GM19238 (cell line): ENCODE data around the gene NIPA2.
"Not testable (repeated sequence)": the region's sequence is repeated elsewhere in the genome, so short reads cannot be mapped to it uniquely, and the experiment has no call there.

Source experiments
- DNase-seq: peaks from one replicate; pipeline ENCODE4 v3.0.0; 2011; ENCODE audit warnings: low spot score; ENCODE audit not compliant: insufficient read length

NIPA2 gene

GRCh38 chr15:22838292-22839042 is at the start of gene NIPA2:
TSS of gene NIPA2 (plus strand) at chr15:22838666. CDS start at chr15:22851732, 13,066 bp downstream.
- DNase-seq = peak; percentile 89

- no peak for DNase-seq
These were observed 44.4 kb upstream of the NIPA2 start for GRCh38 chr15:22794063-22794462.

GRCh38 chr15:22794621-22795167 is 43.8 kb upstream of the NIPA2 start:
- no peak for DNase-seq

- no peak for DNase-seq
These were observed 43.0 kb upstream of the NIPA2 start for GRCh38 chr15:22795206-22796063.

GRCh38 chr15:22796079-22796478 is 42.4 kb upstream of the NIPA2 start:
- DNase-seq = no peak

GRCh38 chr15:22799902-22800301 is 38.6 kb upstream of the NIPA2 start:
- DNase-seq = no peak

GRCh38 chr15:22803006-22803405 is 35.5 kb upstream of the NIPA2 start:
- DNase-seq = not testable (repeated sequence)

GRCh38 chr15:22806156-22806555 is 32.3 kb upstream of the NIPA2 start:
- no peak for DNase-seq

GRCh38 chr15:22806664-22807063 is 31.8 kb upstream of the NIPA2 start:
- DNase-seq = no peak

GRCh38 chr15:22807831-22808230 is 30.6 kb upstream of the NIPA2 start:
- not testable (repeated sequence) for DNase-seq

GRCh38 chr15:22808240-22808639 is 30.2 kb upstream of the NIPA2 start:
- no peak for DNase-seq

GRCh38 chr15:22808761-22809280 is 29.6 kb upstream of the NIPA2 start:
- DNase-seq = no peak

GRCh38 chr15:22810033-22810852 is 28.2 kb upstream of the NIPA2 start:
- no peak for DNase-seq

- no peak for DNase-seq
These were observed 27.6 kb upstream of the NIPA2 start for GRCh38 chr15:22810853-22811338.

- DNase-seq = no peak
These were observed 26.8 kb upstream of the NIPA2 start for GRCh38 chr15:22811640-22812039.

GRCh38 chr15:22813844-22814243 is 24.6 kb upstream of the NIPA2 start:
- DNase-seq = no peak

- no peak for DNase-seq
These were observed 22.7 kb upstream of the NIPA2 start for GRCh38 chr15:22815766-22816165.

GRCh38 chr15:22819651-22820050 is 18.8 kb upstream of the NIPA2 start:
- no peak for DNase-seq

GRCh38 chr15:22823495-22824128 is 14.9 kb upstream of the NIPA2 start:
- no peak for DNase-seq

GRCh38 chr15:22827125-22827524 is 11.3 kb upstream of the NIPA2 start:
- DNase-seq = no peak
